Cardiac muscle cell (in vitro differentiated cells and primary cell): Measurements from ENCODE around the gene PLA2G2D. TPM values are rescaled to one million over a fixed set of nuclear protein-coding genes. Genes with fewer than 3 reads are reported as not detected.
"Not testable (repeated sequence)": the region's sequence is repeated elsewhere in the genome, so short reads cannot be mapped to it uniquely, and the experiment has no call there.

ENCODE experiments used
- DNase-seq, 2 donors: peaks; one replicate each; pipeline versions ENCODE4 v3.0.0 to v3.0.0-alpha.2; 2010 to 2017; ENCODE audit warnings: low read depth in 1 of 2, low spot score in 1 of 2
- H3K27ac ChIP-seq: fragments of 200-600 bp; sonication (generic); 2 replicates; pipeline ENCODE4 v1.5.1; 2016
- H3K27me3 ChIP-seq: fragments of 200-600 bp; sonication (generic); 2 replicates; pipeline ENCODE4 v1.6.0; 2016; ENCODE audit warnings: control low read depth
- H3K36me3 ChIP-seq: fragments of 200-600 bp; sonication (generic); 2 replicates; pipeline ENCODE4 v1.5.1; 2016; ENCODE audit warnings: control low read depth
- H3K4me1 ChIP-seq: fragments of 200-600 bp; sonication (generic); 2 replicates; pipeline ENCODE4 v1.8.1; 2017; ENCODE audit warnings: low read depth, mild to moderate bottlenecking, mixed run types
- H3K4me3 ChIP-seq: fragments of 200-600 bp; sonication (generic); 2 replicates; pipeline ENCODE4 v1.5.1; 2016; ENCODE audit warnings: mild to moderate bottlenecking
- H3K9me3 ChIP-seq: fragments of 200-600 bp; sonication (generic); 2 replicates; pipeline ENCODE4 v1.5.1; 2017; ENCODE audit warnings: low read depth, mild to moderate bottlenecking, control low read depth
- CTCF ChIP-seq: IDR thresholded peaks from 2 replicates; pipeline ENCODE4 v1.5.1; 2012; ENCODE audit warnings: low read depth, mild to moderate bottlenecking, low read length
- polyA plus RNA-seq: library from polyadenylated mRNA; unstranded; fragments of >200 nt; fragmentation: Nextera tagmentation; extraction: Ambion mirVana; gene quantifications from 2 replicates; pipeline ENCODE4 v1.2.1, GENCODE V29; 2016
- total RNA-seq: library from RNA; depleted of rRNA; stranded (reverse); fragments of >200 nt; gene quantifications from 2 replicates; pipeline ENCODE4 v1.2.3, GENCODE V29; 2016

The PLA2G2D gene
- total and polyA plus RNA-seq, 2 experiments from 2014 or later, result not detected

DNA sequence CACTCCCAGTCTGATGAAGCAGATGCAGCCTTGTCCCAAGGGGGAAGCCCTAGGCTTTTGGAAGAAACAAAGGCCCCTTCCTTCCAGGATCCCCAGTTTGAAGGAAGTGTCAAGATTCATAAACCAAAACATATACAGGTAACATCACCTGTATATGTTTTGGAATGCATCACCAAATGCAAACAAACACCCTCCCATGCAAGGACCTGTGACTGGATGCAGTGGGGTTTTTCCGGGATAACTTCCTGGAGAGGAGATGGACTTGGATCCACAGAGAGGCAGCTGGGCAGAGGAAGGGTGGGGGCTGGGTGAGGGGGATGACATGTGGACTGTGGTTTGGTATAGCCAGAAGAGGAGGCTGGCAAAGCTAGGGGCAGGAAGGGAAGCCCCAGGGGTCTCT, 18.3 kb upstream of the PLA2G2D start:
- no peak for DNase-seq

DNA sequence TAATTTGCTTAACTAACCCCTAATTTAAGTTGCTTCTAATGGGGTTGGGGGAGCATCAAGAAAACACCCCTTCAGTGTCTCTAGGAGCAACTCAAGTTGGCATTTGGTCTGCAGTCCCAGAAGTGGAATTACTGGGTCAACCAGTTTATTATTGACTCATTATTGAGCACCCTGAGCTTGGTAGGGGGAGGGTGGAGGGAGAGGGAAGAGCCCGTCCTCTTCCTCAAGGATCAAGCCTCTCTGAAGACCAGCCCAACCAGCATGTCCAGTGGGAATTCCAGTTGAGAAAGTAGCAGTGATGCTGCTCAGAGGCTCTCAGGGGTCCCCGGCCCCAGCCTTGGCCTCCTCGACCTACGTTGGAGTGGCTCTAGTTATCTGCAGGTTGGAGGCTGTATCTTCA, 17.7 kb upstream of the PLA2G2D start:
- no peak for DNase-seq
- no peak for TF ChIP-seq CTCF
- Histone ChIP-seq H3K4me1 (no peaks in the 10 kb centered on the region), H3K27me3 (no peaks in the 10 kb centered on the region), H3K4me3 (no peak overlapping the region), H3K9me3 (no peaks in the 10 kb centered on the region), H3K36me3 (no peaks in the 10 kb centered on the region), H3K27ac (no peak overlapping the region)

More for the DNA sequence above, 18.3 kb upstream of the PLA2G2D start:
- Histone ChIP-seq H3K27ac (no peak overlapping the region), H3K4me3 (no peak overlapping the region), H3K27me3 (no peaks in the 10 kb centered on the region), H3K36me3 (no peaks in the 10 kb centered on the region), H3K4me1 (no peaks in the 10 kb centered on the region), H3K9me3 (no peaks in the 10 kb centered on the region)
- no peak for TF ChIP-seq CTCF

GRCh38 chr1:20136249-20136648, 16.9 kb upstream of the PLA2G2D start:
- Histone ChIP-seq H3K4me1 (no peaks in the 10 kb centered on the region), H3K27ac (no peak overlapping the region), H3K4me3 (no peak overlapping the region), H3K27me3 (no peaks in the 10 kb centered on the region), H3K36me3 (no peaks in the 10 kb centered on the region), H3K9me3 (no peaks in the 10 kb centered on the region)
- no peak for DNase-seq
- no peak for TF ChIP-seq CTCF

DNA sequence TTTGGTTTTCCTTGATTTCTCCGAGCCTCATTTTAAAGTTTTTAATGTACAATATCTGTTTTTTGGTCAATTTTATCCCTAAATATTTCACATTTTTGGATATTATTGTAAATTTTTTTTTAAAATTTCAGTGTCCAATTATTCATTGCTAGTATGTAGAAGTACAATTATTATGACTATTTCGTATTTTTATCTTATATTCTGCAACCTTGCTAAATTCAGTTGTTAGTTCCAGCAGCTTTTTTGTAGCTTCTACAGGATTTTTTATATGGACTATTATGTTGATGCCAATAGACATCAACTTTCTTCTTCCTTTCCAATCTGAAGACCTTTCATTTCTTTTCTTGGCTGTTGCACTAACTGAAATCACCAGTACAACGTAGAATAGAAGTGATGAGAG, 15.7 kb upstream of the PLA2G2D start:
- Histone ChIP-seq H3K27me3 (no peaks in the 10 kb centered on the region), H3K36me3 (no peaks in the 10 kb centered on the region), H3K4me1 (no peaks in the 10 kb centered on the region), H3K27ac (no peak overlapping the region), H3K9me3 (no peaks in the 10 kb centered on the region), H3K4me3 (no peak overlapping the region)
- no peak for TF ChIP-seq CTCF
- no peak for DNase-seq

DNA sequence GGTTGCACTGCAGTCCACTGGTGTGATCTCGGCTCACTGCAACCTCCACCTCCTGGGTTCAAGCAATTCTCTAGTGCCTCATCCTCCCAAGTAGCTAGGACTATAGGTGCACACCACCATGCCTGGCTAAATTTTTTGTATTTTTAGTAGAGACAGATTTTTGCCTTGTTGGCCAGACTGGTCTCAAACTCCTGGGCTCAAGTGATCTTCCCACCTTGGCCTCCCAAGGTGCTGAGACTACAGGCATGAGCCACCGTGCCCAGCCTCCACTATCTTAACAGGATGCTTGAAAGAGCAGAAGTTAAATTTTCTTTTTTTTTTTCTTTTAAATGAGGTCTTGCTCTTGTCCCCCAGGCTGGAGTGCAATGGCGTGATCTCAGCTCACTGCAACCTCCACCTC, 11.2 kb upstream of the PLA2G2D start:
- not testable (repeated sequence) for H3K4me3 ChIP-seq

DNA sequence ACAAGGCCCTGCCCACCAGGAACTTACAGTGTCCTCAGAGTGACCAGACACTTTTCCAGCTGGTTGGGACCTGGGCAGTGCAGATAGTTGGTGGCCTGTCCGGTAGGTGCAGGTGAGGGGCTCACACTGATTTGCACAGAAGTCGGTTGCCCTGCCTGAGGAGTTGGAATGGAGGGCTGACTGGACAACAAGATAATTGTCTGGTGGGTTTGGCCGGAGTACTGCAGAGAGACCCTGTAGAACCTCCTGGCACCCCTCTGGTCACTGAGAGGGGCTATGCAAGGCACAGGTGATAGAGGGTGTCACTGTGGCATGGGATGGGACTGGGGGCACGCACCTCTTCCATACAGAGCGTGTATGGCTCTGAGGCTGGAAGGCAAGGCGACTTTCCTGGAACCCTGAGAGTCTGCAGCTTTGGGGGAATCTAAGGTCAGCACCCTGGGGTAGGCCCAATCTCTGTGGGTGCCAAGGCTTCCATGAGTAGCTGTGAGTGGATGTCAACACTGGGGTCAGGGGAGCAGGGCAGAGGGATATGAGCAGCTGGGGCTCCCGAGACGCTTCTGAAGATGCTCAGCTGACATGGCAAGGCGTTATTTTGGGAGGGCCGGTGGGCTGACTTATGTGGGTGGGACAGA, 7.6 kb upstream of the PLA2G2D start:
- Histone ChIP-seq H3K9me3 (no peaks in the 10 kb centered on the region), H3K27me3 (no peaks in the 10 kb centered on the region), H3K4me1 (no peaks in the 10 kb centered on the region), H3K27ac (no peak overlapping the region), H3K4me3 (no peak overlapping the region), H3K36me3 (no peaks in the 10 kb centered on the region)
- no peak for TF ChIP-seq CTCF
- no peak for DNase-seq

More for the DNA sequence above, 11.2 kb upstream of the PLA2G2D start:
- not testable (repeated sequence) for H3K9me3 ChIP-seq, H3K27me3 ChIP-seq, H3K27ac ChIP-seq, H3K36me3 ChIP-seq, DNase-seq, H3K4me1 ChIP-seq
